Suprapubic skin (tissue), 4 donors: Measurements from ENCODE around the gene DNMBP.

Source experiments
- POLR2A ChIP-seq, 2 donors: fragments of 450-650 bp; IDR thresholded peaks; one replicate each; pipeline ENCODE4 v1.6.1; 2017; ENCODE audit warnings: antibody characterized with exemption in 2 of 2, mild to moderate bottlenecking in 2 of 2, moderate library complexity in 2 of 2
- POLR2AphosphoS5 ChIP-seq, 3 donors: sonication (generic); formaldehyde crosslinking; IDR thresholded peaks; one replicate each; pipeline ENCODE4 v1.6.1; 2017; ENCODE audit warnings: antibody characterized with exemption in 3 of 3
- TF ChIP-seq, protein P1 (sequence below), 2 donors: fragments of 200-600 bp in 1 of 2; fragments of 450-650 bp in 1 of 2; sonication (generic) in 1 of 2; IDR thresholded peaks; one replicate each; pipeline ENCODE4 v1.5.1; 2016 to 2019; ENCODE audit warnings: antibody characterized with exemption in 2 of 2, mild to moderate bottlenecking in 1 of 2, moderate library complexity in 1 of 2

DNA sequence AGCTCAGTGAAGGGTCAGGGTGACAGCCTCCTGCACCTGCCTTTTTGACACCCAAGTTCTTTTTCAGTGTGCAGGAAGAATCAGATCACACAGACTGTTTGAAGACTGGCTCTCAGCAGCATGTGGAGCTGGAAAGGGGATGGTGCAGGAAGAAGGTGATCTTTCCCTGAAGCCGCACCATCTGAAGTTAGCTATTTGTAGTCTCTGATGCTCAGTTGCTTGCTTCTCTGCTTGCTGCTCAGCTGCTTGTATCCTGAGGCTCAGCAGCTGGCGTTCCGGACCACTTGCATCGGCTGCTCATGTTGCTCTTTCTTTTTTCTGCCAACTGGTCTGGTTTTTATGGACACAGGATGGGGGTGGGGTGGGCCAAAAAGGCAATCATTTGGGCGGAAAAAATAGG, 15.8 kb upstream of the DNMBP start:
- TF ChIP-seq POLR2AphosphoS5 (IDR thresholded peaks at IDR 0.05) (no peak), POLR2A (IDR thresholded peaks at IDR 0.05) (no peak)
- TF ChIP-seq, protein P1, sequence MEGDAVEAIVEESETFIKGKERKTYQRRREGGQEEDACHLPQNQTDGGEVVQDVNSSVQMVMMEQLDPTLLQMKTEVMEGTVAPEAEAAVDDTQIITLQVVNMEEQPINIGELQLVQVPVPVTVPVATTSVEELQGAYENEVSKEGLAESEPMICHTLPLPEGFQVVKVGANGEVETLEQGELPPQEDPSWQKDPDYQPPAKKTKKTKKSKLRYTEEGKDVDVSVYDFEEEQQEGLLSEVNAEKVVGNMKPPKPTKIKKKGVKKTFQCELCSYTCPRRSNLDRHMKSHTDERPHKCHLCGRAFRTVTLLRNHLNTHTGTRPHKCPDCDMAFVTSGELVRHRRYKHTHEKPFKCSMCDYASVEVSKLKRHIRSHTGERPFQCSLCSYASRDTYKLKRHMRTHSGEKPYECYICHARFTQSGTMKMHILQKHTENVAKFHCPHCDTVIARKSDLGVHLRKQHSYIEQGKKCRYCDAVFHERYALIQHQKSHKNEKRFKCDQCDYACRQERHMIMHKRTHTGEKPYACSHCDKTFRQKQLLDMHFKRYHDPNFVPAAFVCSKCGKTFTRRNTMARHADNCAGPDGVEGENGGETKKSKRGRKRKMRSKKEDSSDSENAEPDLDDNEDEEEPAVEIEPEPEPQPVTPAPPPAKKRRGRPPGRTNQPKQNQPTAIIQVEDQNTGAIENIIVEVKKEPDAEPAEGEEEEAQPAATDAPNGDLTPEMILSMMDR (IDR thresholded peaks at IDR 0.05) = no peak
